Colon (tissue), 2 donors: ENCODE results near the gene ADRM1.

Experiments
- FAIRE-seq: peaks from 2 replicates; lab custom pipeline; 2012; peaks lifted over from hg19 to GRCh38; lab: Jason Lieb, UNC
- donor health status: control.
- donor health status: control.

ADRM1 gene

DNA sequence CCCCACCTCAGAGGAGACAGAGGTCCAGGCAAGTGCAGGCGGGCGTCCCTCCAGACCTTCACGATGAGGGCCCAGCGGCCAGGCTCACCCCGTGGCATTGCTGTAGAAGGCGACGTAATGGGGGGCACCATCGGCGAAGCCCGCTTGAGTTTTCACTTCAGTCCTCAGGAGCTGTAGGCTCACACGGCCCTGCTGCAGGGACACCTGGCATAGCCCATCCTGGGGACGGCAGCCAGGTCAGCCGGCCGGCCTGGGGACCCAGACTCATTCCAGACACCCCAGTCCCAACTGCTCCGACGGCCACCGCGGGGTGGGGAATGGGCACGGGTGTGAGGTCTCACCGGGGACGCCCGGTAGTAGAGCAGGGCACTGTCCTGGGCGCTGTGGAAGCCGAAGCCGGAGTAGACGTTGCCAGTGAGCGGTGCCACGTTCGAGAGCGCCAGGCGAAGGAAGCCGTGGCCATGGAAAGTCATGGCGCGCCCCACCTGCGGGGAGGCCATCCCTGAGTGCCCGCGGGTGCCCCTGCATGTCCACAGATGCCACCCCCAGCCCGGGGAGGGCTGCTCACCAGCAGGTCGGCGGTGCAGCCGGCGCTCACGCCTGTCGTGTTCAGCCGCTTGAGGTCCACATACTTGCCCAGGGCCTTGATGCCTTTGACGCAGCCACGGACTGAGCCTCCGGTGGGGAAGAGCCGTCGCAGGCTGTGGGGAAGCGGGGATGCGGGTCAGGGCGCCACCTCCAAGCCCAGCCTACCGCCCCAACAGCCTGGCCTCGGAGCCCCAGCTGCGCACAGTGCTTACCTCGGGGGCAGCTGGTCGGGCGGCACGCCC, 9.2 kb downstream of the ADRM1 start:
- FAIRE-seq, result no peak

DNA sequence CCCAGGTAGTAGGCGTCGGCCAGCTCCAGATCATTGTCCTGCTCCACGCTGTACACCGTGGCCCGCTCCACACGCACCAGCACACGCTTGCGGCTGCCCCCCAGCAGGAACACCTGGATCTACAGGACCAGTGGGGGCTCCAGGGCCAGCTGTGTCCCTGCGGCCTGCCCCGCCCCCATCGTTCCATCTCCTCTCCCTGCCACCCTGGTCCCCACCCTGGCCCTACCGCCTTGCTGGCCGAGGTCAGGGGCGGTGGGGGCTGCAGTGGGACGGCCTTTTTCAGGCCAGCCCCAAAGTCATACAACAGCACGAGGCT, 9.8 kb downstream of the ADRM1 start:
- no peak for FAIRE-seq

DNA sequence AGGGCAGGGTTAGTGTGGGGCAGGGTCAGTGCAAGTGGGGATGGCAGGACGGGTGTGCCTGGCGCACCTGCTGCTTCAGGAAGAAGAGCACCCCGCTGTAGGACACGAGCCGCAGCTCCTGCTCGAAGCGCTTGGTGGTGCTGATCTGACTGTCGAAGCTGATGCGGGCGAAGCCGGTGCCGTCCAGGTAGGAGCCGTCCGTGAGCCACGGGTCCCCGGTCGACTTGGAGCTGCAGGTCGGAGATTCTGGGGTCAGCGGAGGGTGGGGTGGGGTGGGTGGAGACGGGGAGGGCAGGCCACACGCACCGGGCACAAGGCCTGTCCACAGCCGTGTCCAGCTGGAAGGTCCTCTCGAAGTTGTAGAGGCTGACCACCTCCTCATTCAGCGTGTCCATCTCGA, 10.2 kb downstream of the ADRM1 start:
- FAIRE-seq, result no peak

DNA sequence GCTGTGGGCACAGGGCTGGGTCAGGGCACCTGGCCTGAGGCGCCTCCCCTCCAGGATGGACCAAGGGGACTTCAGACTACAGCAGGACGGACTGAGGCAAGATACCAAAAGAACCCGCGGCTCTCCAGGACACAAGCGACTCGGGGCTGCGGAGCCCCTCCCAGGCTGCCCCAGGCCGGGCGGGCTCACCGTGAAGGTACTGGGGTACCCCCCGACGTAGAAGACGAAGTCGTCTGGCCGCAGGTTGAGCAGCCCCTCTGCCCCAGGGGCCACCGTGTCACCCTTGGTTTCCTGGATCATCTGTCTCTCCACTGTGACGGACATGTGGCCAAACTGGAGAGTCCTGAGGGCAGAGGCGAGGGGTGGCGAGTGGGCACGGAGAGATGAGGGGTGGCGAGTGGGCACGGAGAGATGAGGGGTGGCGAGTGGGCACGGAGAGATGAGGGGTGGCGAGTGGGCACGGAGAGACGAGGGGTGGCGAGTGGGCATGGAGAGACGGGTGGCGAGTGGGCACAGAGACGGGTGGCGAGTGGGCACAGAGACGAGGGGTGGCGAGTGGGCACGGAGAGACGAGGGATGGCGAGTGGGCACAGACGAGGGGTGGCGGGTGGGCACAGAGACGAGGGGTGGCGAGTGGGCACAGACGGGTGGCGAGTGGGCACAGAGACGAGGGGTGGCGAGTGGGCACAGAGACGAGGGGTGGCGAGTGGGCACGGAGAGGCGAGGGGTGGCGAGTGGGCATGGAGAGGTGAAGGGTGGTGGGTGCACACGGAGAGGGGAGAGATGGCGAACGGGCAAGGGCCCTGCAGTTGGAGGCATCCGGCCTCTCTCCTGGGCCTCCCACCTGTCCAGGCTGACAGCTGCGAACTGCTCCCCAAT, 10.9 kb downstream of the ADRM1 start:
- no peak for FAIRE-seq

DNA sequence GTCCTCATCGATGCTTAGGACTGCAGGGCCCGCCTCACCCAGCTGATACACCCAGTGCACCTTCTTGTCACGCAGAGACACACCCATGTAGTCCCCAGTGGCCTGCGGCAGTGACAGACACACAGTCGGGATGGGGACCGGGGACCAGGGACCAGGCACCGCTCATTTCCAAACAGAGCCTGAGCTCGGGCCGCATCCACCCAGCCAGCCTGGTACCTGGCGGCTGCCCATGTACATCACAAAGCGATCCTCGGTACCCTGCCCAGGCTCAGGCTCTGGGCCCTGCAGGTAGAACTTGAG, 11.5 kb downstream of the ADRM1 start:
- no peak for FAIRE-seq

DNA sequence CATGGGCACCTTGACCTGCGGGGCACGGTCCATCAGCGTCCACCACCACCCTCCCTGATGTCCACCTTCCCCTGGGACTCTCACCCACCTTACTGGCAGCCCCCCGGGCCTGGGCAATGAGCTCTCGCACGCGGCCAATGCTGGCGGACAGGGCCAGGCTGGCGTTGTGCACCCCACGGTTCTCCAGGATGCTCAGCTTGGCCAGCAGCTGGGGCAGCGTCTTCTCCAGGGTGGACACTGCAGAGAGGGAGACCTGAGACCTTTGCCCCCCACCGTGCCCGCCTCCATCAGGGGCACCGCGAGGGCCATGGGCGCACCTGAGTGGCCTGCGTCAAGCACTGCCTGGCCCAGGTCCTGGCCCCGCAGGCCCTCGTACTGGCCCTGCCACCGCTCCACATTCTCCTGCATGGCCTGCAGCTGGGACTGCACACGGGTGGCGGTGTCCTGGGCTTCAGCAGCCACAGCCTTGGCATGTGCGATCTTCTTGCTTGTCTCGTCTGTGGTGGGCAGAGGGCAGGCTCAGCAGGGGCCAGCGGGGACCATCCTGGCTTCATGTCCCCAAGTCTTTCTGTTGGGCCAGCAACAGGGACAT, 12.0 kb downstream of the ADRM1 start:
- FAIRE-seq, result no peak

DNA sequence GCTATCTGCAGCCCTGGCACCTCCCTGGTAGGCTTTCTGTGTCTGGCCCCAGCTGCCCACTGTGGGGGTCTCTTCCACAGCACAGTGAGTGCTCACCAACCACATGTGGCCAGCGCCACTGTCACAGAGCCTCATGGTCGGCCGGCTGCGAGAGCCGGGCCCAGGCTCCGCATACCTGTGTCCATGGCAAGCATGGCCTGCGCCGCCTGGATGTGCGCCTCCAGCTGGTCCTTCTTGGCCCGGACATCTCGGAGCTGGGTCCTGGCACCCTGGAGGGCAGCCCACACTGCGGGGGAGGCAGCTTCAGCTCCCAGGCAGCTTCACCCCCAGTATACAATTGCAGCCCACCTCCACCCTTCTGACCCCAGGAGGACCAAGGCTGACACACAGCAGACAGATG, 13.0 kb downstream of the ADRM1 start:
- no peak for FAIRE-seq

DNA sequence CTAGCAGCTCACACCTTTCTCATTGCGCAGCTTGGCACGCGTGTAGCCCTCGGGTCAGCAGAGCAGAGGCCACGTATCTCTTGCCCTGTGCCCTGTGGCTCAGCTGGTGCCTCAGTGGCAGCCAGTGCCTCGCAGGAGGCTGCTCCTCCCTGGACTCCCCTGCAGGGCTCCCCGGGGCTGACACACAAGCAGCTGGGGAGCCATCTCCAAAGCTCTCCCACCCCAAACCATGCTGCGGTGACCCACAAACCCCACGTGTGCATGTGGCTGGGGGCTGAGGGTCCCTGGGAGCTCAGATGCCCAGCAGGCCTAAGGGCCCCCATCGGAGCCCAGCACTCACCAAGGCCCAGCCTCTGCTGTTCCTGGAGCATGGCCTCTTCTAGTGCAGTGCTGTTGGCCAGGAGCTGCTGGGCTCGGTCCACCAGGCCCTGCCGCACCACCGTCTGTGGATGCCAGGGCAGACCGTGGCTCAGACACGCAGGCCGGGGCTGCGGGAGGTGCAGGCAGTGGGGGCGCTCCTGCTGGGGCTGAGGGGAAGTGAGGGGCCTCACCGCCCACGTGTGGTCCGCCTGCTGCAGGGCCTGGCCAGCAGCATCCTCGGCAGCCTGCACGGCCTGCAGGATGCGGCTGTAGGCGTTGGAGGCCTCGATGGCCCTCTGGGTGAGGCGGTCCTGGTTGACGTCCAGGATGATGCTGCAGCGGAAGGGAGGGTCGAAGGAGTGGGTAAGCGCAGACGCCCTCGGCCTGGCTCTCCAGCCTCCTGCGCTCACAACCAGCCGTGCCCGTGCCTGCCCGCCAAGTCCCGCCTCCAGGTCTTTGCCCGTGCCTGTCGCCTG, 13.8 kb downstream of the ADRM1 start:
- FAIRE-seq, result no peak

DNA sequence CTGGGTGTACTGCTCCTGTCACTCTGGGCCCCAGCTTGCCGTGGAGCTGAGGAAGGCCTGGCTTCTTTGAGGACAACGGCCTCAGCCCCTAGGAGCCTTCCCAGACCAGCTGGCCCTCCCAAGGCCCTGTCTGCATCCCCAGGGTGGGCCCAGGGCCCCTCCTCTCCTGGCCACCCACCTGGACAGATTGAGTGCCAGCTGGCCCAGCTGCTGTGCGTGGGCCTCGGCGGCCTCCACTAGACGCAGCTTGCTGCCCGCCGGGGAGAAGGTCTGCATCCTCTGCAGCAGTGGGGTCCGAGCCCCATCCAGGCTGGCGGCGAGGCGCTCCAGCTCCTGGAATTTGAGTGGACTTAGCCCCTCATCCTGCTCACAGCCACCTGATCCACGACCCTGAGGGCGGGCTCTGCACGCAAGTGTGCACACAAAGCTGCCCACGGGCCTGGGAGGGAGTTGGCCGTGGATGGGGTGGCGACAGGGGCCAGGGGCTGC, 14.4 kb downstream of the ADRM1 start:
- no peak for FAIRE-seq

DNA sequence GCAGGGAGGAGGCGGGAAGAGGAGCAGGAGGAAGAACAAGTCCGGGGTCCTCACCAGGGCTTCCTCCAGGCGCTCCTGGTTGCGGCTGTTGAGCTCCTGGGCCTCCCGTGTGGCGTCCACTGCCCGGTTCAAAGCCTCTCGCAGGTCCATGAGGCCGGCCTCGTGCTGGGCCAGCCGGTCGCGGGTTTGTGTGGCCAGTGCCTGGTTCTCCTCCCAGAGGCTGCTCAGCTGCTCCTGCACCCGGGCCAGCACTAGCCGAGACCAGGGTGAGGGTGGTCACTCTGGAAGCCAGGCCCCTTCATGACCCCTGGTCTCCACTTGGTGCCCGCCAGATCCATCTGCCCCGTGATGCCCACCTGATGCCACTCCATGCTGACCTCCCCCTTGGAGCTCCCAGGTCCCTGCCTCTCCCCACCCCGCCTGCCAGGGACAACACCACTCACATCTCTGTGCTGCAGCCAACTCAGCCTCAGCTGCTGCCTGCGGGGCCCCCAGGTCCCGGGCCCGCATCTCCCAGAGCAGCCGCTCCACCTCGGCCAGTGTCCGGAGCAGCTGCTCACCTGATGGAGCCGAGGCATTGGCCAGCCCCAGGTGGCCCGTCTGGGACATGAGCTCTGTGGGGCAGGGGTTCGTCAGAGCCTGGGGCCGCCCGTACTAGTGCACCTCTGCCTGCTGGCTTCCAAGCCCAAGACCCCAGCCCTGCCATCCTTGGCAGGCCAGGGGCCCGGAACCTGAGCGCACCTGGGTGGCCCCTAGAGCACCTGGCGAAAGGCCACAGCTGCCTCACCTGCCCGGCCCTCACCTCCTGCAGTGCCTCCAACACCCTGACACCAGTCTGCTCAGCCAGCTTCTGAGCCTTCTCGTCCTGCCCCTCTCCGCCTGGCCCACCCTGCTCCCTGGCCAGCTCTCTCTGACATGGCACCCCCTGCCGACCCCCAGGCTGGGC, 15.9 kb downstream of the ADRM1 start:
- no peak for FAIRE-seq

DNA sequence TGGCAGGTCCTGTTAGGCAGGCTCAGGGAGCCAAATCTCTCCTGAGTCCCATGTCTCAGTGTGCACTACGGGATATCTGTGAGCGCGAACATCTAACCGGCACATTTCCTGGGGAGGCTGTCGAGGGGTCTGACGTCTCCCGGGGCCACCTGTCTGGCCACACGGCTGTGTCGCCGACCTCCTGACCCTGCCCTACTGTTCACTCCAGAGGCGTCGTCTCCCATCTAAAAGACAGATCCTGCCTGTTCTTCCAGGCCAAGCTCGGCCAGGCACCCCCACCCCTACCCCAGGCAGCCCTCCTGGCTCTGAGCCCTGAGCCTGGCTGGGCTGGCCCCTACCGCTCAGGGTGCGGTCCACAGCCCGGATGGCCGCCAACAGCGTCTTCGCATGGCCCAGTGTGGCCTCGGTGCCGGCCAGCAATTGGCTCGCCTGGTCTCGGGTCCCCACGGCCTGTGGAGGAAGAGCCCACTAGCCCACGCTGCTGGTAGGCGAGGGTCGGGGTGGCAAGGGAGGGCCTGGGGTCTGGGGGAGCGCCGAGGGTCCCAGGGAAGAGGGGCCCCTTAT, 16.6 kb downstream of the ADRM1 start:
- FAIRE-seq, result no peak

DNA sequence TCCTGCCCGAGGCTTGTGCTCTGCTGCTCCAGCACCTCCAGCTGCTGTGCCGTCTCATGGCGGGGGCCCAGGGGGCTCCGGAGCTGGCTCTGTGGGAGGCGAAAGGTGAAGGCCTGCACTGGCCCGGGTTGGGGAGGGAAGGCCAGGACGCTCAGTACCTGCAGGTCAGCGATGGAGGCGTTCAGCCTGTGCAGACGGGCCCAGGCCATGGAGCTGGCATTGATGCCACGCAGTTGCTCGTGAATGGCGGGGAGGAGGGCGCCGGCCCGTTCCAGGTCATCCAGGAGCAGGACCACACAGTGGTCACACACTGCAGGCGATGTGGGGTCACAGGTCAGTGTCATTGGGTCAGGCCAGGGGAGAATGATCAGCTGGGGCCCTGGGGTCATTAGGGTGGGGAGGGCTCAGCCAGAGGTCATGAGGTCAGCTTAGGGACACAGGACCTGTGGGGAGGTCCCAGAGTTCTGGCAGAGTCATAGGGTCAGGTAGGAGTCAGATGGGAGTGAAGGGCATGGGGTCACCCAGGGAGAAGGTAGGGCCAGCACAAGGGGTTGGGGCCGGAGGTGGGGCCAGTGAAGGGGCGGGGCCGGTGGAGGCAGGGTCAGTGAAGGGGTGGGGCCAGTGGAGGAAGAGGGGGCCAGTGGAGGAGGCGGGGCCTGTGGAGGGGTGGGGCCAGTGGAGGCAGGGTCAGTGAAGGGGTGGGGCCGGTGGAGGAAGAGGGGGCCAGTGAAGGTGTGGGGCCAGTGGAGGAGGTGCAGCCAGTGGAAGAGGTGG, 18.0 kb downstream of the ADRM1 start:
- FAIRE-seq, result no peak

DNA sequence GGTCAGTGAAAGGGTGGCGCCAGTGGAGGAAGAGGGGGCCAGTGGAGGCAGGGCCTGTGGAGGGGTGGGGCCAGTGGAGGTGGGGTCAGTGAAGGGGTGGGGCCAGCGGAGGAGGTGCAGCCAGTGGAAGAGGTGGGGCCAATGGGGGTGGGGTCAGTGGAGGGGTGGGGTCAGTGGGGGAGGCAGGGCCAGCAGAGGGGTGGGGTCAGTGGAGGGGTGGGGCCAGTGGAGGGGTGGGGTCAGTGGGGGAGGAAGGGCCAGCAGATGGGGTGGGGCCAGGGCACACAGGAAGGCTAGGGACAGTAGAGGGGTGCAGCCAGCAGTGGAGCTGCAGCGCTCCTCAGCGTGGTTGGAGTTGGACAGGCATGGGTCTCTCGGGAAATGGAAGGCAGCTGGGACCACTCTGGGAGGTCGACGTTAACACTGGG, 18.7 kb downstream of the ADRM1 start:
- FAIRE-seq, result no peak

DNA sequence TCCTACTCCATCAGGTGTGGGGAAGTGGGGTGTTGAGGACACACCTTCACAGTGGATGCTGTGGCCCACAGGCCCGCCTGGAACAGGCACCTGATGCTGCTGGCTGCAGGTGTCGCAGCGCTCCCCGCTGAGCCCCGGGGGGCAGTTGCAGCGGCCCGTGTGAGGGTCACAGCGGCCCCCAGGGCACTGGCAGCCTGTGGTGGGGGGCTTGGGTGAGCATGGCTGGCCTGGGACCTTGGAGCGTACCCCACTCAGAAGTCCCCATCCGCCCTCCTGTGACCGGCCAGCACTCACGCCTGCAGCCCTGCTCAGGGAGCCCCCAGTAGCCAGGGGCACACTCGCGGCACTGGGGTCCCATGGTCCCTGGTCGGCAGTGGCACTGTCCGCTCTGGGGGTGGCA, 19.2 kb downstream of the ADRM1 start:
- FAIRE-seq, result no peak

DNA sequence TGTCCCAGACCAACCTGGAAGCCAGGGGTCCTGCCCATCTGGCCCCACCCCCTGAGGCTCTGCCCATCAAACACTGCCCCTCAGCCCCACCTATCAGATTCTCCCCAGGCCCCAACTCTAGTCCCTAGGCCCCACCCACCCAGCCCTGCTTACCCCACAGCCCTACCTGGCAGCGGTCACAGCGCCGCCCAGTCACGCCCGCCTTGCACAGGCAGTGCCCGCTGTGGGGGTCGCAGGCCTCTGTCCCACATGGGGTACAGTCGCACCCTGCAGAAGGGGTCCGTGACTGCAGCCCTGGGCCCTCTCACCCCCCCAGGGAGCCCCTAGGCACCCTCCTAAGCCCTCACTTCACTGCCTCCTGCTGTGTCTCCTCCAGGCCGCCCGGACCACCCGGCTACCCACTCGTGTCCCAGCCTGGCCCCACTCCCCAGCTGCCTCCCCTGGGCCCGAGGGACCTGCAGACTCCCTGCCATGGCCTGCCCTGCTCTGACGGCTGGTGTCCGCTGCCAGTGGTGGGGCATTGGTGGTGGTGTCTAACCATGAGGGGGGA, 19.8 kb downstream of the ADRM1 start:
- FAIRE-seq, result no peak

DNA sequence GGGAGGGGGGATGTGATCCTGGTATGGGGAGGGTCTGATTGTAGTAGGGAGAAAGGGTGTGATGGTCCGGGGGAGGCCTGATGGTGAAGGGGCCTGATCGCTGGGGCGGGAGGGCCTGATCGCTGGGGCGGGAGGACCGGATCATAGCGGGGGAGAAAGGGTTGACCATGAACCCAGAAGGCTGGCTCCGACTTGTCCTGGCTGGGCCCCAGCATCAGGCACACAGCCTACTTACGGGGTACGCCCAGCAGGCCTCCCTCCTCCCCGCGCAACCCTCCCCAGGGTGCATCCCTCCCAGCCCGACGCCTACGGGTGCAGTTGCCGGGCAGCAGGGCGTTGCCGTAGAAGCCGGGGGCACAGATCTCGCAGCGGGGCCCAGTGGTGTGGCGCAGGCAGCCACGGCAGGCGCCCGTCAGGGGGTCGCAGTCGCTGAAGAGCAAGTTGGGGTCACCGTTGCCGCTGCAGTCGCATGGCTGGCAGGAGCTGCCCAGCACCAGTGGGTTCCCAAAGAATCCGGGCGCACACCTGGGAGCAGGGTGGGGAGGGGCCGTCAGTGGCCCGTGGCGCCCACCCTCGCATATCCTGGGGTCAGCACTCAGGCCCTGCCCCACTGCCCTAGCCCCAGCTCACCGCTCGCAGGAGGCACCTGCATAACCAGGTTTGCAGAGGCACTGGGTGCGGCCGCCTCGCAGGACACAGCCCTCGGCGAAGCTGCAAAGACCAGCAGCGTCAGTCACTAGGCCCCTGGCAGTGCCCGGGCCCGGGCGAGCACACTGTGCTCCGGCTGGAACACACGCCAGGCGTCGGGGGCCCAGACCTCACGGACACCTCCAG, 20.6 kb downstream of the ADRM1 start:
- FAIRE-seq, result no peak

DNA sequence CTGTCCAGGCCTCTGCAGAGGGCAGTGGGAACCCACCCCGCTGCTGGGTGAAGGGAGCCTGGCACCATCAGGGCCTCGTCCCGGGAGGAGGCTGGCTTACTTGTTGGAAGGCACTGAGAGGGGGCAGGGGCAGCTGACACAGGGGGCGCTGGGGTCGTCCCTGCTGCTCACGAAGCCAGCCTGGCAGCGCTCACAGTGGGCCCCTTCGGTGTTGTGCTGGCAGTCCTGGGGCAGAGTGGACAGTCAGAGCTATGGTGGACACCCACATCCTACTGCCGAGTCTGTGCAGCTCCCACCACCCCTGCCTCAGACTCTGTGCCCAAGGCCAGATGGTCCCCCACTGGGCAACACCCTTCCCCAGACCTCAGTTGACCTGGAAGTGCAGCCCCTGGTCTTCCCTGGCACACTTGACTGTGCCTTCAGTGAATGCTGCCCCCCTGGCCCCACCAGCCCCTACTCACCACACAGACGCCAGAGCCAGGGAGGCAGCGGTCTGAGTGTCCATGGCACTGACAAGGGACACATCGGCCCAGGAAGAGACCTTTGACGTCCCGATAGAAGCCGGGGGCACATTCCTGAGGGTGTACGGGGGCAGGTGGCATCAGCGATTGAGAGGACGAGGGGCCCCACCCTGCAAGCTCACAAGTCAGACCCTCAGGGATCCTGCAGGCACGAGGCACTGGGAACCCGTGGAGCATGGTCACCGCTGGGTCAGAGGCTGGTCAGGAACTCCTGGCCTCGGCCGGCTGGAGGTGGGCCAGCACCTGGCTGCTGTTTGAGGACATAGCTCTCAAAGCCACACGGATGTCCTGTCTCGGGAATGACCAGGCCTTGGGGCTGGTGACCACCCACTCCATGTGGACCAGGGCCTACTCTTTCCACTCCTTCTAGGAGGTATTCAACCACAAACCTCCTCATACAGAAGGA, 21.4 kb downstream of the ADRM1 start:
- no peak for FAIRE-seq
